Kasumi-1 (cell line): ENCODE results near the gene AAGAB.

Source experiments
- DNase-seq, 2 experiments: peaks; one replicate each; lab custom pipeline; 2025; lab: John Stamatoyannopoulos, UW

Gene AAGAB

DNA sequence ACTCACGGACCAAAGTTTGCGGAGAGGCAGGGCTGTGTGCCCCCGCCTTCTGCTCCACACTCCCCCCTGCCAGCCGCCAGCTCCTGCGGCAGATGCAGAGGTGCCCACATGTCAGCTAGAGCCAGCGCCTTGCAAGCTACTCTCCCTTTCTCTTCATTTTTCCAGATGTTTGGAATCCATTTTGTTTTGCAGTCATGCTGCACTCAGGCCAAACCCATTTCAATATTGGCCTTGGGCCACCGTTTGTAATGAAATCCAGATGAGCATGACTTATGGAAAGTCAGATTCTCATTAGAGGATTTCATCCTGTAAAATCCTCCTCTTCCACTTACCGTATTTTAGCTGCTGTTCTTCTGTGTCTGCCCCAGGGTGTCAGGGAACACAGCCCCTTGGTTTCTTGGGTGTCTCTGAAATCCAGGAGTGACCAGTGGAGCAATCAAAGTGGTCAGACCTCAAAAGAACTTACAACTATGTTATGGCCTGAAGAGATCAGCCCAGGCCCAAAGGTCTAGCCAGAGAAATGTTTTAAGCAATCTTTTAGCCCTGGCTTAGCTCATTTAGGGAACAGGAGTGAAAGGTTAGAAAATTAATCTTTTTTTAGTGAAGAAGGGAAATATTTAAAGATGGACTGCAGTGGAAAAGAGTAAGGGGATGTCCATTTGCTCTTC, 65.8 kb downstream of the AAGAB start:
- DNase-seq: no peak

DNA sequence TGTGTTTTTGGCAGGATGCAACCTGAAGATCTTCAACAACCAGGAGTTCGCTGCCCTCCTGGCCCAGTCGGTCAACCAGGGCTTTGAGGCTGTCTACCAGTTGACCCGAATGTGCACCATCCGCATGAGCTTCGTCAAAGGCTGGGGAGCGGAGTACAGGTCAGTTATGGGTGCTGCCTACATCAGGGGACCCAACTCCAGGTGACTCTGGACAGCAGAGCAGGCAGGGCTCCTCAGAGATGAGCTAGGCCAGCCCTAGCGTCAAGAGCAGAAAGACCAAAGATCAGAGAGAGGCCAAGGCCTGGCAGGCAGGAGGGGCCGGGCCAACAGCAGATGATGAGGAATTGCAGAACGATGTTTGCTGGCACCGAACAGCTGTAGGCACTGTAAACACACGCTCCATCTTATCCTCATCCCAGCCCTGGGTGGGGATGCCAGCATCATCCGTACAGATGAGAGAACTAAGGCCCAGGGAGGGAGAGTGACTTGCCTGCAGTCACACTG, 67.1 kb downstream of the AAGAB start:
- no peak for DNase-seq

DNA sequence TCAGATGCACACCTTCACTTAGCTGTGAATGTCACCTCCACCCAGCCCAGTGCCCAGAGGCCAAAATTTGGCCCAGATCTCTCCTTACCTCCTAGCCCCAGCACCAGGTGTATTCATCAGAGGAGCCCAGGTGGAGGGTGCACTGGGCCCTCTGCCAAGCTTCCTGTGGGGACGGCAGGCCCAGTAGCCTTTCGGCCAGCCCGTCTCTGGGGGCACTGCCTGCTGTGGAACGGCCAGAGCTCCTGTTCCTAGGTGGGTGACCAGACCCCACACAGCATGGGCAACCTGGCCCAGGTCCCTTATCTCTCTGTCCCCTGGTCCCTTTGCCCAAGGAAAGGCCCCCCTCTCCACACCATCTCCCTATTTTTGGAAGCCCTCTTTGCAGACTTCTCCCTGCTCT, 67.8 kb downstream of the AAGAB start:
- no peak for DNase-seq

DNA sequence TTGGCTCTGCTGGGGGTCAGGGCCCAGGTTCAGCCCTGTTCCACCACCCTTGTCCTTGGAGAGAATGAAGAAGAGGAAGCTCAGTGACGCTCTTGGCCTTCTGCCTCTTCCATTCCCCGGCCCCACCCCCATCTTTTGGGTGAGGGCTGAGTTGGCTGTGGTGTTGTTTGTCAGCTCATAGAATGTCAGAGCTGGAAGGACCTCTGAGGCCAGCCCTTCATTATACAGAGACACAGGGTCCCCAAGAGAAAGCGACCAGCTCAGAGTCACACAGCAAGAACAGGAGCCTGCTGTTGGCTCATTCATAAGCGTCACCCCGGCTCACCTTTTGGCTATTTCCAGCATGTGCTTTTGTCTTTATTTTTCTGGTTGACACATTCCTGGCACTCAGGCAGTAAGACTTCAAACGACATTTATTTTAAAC, 68.2 kb downstream of the AAGAB start:
- peak; percentile 19 to 30 for DNase-seq

DNA sequence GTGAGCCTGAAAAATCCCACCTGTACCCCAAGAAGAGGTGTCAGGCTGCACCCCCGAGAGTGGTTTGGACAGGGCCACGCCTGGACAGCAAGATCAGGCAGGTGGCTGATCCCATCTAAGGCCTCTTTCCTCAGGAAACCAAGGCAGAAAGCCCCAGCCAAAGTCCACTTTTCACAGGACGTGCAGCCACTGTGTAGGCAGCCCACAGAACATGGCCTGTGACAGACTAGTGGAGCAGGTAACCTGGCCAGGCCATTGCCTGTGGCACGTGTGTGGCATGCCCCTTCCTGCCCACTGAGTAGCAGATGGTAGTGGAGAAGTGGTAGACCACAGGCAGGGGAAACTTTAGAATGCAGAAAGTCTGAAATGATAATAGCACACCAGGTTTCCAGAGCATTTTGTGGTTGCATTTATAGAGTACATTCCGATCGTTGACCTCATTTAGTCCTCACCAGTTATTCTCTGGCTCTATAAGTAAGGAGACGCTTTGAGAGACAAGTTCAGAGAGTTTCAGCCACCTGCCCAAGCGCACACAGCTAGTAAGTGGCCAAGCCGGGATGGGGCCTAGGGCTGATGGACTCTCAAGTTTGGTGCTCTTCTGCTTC, 68.7 kb downstream of the AAGAB start:
- DNase-seq: peak in 1 of 2 experiments; percentile 30

DNA sequence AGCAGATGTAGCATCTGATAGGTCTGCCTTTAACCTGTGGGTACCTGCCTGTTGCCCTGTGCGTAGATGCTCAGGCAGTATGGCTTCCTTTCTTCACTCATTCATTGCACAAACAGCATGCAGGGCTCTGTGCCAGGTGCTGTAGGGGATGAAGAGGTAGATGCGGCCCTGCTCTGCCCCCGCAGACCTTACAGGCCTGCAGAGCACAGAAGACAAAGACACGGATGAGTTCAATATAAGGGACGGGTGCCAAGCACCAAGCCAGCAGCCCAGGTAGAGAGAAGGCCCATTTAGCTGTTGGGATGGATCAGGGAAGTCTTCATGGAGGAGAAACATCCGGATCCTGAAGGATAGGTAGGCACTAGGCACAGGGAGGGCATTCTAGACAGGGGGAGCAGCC, 69.4 kb downstream of the AAGAB start:
- no peak for DNase-seq

DNA sequence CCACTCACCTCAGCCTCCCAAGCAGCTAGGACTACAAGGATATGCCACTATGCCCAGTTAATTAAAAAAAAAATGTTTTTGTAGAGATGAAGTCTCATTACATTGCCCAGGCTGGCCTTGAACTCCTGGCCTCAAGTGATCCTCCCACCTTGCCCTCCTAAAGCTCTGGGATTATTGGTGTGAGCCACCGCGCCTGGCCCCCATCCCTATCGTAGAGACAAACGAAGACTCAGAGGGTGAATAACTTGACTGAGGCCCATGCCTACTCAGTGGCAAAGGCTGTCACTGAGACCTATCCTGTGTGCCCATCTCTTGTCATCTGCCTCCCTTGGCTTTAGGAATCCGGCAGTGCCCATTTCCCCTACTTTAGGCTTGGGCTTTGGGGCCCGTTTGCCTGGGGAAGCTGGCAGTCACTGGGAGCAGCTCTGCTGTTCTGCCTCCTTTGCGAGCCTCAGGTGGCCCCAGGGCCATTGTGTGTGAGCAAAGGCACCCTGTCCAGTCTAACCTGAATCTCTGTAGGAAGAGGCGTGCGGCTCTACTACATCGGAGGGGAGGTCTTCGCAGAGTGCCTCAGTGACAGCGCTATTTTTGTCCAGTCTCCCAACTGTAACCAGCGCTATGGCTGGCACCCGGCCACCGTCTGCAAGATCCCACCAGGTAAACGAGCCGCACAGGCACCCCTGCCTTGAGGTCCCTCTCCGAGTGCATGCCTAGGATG, 70.1 kb downstream of the AAGAB start:
- no peak for DNase-seq

DNA sequence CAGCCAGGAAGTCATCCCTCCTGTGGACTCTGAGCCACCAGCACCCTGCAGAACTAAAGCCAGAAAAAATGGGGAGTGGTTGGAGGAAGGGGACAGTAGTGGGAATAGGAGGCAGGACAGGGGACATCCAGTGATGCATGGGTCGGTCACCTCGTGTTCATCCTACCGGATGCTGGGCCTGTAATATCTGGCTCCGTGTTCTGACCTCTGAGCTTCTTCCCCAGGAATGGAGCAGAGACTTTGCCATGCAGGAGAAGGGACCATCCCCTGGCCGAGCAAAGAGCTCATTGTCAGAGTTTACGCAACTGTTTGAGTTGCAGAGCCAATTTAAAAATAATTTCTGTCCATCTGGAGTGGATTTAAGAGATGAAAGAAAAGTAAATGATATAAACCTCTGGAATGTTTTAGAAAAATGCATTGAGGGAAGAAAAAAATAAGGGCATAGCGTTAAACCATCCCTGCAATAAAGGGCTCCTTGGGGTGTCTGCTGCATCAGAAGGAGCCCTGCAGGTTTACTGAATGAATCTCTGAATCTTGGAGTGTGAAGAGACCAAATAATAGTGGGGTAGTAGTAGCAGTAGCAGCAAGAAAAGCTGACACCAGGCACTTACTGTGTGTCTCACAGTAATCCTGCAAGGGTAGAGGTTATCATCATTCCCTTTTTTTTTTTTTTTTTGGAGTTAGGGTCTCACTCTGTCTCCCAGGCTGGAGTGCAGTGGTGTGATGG, 70.9 kb downstream of the AAGAB start:
- no peak for DNase-seq

DNA sequence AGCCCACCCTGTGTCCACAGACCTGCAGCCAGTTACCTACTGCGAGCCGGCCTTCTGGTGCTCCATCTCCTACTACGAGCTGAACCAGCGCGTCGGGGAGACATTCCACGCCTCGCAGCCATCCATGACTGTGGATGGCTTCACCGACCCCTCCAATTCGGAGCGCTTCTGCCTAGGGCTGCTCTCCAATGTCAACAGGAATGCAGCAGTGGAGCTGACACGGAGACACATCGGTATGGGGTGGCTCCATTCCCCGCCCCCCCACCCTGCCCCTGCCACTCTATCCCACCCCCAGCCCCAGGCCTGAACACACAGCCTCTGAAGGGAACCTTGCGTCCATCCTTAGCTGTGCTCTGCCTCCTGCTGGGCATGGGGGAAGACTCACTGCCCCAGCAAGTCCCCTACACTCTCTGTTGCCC, 73.2 kb downstream of the AAGAB start:
- no peak for DNase-seq

DNA sequence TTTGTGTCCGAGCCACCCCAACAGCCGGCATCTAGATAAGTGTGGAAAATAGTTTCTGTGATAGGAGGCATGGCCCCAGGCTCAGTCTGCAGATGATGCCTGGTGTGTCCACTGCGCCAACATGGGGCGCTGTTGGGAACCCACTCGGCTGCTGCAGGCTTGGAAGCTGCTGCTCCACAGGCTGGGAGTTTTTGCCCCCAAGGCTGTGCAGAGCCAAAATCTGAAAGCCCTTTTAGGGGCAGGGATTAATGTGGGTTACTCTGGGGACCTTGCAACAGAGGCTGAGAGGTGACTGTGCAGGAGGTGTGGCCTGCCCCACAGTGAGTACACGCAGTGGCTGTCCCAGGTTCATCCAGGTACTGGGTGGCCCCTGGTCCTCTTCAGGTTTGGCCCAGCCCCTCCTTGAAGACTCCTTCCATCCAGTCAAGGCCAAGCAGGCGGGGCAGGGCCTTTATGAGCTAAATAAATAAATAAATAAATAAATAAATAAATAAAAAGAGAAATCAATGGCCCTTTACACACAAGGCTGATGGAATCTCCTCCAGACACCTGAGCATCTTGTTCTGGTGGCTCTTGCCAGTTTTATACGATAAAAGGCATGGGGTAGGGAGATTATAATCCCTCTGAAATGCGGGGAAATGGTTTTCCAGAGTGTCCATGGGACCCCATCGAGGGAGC, 73.8 kb downstream of the AAGAB start:
- no peak for DNase-seq

DNA sequence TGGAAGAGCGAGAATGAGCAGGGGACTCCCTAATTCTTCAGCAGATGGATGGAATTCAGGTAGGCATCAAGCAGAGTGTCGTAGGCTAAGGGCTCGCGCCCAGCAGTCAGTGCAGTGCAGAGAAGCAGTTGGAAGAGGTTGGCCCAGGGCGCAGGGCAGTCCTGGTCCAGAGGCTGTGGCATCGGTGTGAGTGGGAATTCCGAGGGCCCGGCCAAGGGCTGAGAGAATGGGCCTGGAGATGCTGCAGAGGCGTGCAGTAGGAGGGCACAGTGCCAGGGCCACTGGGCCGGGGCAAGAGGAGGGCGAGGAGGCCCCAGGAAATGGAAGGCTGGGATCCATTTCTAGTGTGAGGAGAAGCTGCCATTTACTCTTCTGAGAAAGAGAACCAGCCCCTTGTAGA, 74.4 kb downstream of the AAGAB start:
- no peak for DNase-seq

DNA sequence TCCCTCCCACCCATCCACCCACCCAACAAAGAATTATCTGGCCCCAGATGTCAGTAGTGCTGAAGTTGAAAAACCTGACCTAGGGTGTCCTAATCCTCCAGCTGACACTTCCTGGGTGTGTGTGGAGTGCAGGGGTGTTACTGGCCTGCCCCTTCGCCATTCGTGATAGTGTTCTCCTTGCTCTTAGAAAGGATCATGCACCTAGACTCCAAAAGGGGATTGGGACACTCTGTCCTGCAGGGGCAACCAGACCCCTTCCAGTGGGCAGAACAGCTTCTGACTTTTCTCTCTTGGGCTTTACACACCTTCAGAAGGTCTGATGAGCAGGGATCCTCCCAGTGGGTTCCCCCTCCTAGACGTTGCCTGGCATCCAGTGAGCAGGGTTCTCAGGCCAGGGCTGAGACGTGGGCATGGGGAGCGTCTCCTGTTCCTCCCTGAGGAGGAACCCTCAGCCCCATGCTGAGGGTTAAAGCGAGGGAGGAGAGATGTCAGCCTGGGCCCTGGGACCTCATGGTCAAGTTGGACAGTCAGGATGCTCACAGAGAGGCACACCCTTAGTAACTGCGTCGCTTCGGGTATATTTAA, 75.0 kb downstream of the AAGAB start:
- no peak for DNase-seq

DNA sequence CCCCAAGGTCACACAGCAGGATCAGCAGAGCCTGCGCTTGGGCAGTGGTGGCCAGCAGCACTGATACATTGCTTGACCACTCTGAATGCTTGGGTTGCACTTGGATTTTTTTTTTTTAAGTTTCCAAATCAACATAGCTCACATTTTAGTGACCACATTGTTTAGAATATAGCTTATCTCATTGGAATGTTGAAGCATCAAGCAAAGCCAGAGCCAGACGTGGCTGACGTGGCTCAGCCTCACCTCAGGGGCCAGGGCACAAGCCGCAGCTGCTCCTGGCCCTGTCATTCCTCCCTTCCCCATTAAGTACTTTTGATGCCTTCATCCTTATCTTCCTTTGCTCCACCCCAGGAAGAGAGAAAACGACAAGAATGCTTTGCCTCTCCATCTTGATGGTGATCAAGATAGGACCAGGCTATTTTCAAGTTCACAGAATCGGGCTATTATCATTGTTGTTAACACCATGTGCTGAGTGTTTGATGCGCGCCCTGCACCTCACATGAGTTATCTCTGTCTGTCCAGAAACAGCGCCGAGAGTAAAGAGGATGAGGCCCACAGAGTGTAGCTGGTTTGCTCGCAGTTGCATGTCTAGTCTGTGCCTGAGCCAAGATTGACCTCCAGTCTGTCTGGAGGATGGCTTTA, 75.8 kb downstream of the AAGAB start:
- DNase-seq: no peak

DNA sequence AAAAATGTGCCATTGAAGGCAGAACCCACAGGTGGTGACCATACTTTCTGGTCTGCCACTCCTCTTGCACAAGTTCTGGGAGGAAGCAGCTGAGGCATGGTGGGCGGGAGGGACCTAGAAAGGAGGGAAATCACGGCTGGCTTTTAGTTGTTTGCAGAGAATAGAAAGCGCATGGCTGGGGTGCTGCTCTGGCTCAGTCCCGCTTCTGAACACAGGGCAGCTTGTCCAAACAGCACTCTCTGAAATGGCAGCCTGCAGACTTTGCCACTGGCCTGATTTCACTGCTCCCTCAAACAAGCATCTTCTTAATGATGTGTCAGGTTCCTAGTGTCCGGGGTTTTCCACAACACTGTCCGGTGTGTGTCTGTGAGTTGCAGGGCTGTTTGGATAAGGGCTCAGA, 76.7 kb downstream of the AAGAB start:
- DNase-seq: peak; percentile 17 to 22

DNA sequence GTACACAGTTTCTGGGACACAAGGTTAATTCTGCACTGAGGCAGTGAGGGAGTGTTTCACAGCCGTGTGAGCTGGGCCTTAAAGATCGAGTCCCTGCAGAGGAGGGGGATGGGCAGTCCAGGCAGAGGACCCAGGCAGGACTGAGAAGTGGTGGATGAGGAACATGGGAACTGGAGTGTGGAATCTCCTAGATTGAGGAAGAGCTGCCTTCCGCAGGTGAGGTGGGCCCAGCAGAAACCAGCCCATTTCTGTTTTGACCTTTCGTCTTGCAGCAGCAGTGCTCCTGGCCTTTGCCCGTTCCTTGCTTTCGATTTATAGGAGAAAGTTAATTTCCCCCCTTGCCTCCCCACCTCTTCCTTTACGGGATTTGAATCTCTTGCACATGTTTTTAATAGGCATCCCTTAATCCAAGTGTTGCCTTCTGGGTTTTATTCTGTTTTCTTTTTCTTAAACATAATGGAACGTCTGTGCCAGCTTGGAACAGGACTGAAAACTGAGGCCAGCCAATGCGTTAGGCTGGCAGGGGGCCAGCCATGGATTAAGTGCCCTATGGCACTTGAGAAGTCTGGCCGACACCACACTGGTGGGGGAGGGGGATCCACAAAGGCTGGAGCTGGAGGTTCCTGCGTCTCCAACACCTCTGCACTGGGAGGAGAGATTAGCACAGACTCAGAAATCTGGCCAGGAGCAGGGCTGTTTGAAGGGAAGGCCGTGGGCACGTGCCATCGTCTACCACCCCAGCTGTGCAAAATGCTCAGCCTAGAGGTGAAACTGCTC, 78.1 kb downstream of the AAGAB start:
- DNase-seq: no peak

DNA sequence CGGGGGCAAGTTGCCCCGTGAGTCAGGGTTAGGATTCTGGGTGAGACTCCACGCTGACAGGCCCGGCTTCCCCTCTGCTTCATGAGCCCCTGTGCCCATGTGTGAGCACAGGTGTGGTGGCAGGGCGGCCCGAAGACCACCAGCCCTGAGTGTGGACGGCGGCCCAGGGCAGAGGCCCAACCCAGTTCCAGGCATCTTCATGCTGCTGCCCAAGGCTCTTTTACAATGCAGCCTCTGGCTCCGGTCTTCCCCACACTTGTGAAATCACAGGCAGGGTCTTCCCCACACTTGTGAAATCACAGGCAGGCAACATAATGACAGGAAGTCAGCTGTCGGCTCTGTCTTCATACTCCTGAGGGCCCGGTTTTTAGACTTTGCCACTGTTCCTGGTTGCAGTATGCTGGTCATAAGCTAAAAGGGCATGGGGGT, 78.8 kb downstream of the AAGAB start:
- peak; percentile 80 to 85 for DNase-seq

DNA sequence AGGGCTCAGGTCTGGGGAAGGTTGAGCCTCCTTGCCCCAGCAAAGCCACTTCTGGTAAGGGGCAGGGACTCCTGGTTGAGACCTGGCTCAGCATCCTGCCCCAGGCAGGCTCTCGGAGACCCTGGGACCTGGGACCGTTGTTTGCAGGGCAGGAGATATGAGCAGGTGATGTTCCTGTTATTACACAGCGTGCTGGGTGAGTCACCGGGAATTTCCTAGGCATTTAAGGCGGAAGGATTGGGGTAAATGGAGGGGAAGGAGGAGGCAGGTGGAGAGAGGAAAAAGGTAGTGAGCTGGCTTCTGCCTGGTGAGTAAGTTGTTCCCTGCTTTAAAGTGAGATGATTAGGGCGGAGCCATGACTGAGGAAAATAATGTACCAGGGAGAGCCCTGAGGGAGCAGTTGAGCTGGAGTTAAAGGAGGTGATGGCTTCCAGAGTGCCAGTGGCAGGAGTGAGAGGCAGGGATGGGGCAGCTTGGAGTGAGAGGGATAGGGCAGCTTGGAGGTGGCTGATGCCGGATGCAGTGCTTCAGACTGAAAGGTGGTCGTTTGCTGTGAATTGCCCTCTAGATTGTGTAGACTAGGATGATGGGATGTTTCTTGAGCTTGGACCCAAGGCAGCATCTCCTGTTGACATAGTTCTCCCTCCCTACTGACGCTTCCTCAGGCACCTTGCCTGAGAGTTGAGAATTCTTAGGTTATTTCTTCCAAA, 79.4 kb downstream of the AAGAB start:
- DNase-seq: no peak

DNA sequence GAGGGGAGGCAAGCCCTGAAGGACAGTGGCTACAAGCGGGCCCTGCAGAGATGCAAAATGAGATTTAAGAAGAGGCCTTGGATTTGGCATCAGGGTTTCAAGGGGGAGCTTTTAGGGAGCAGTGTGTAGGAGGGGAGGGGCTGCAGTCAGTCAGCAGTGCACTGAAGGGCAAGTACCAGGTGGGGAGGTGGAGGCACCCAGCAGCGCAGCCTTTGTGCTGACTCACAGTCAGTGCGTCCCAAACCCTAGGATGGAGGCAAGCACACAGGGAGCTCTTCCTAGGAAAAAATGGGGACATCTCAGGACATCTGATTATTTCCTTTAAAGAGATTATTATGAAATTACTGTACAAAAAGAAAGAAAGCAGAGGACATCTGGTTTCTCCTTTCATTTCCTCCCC, 80.0 kb downstream of the AAGAB start:
- no peak for DNase-seq

DNA sequence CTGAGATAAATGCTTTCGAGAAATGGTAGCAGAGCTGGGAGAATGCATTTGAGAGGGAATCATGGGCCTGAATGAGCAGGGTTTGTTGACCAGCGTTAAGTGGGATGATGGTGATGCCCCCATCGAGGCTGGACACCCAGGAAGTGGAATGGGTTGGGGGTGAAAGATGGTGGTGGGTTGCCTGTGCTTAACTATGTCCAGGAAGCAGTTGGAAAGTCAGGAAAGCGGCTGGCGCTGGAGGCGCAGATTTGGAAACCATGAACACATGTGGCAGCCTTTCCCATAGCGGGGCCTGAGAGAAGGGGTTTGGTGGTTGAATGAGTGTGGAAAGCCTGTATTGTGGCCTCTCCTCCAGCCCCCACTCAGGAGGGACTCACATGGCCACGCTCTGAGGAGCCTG, 80.7 kb downstream of the AAGAB start:
- DNase-seq: no peak

DNA sequence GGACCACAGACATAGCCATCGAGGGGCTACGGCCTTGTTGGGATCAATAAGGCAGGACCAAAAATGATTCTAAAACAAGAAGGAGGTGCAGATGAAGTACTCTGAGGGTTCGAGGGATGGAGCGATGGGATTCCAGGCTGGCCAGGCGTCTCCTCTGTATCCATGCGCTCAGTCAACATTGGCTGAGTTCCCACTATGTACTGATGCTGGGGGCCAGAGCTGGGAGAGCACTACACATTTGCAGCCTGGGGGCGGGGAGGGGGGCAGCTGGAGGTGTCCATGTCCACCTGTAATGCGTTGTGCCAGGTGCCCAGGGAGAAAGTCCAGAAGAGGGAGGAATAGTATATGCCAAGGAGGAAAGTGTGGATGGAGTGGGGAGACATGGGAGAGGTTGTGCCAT, 81.5 kb downstream of the AAGAB start:
- no peak for DNase-seq
